ENCODE data around the gene ENTPD6.
"Not testable (repeated sequence)": the region's sequence is repeated elsewhere in the genome, so short reads cannot be mapped to it uniquely, and the experiment has no call there.

The ENTPD6 gene

GRCh38 chr20:25223765-25224720, 28.5 kb downstream of the ENTPD6 start:
- no peak for DNase-seq (ENCODE audit: low read depth in 3 of 3)

DNA sequence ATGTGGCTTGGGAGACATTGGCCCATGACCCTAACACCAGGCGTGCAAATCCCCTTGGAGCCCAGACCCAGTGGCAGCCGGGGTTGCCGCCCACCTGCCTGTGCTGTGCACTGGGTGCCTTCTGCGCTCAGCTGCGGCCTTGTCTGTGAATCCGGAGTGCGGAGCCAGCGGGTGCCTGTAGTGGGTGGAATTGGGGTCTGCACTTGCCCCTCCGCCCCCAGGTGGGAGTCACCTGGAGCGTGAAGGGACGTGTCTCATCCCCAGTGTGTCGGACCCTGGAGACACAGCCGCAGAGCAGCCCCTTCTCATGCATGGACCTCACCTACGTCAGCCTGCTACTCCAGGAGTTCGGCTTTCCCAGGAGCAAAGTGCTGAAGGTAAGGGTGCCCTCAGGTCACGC, 29.4 kb downstream of the ENTPD6 start:
- DNase-seq (ENCODE audit: low read depth in 3 of 3): no peak

DNA sequence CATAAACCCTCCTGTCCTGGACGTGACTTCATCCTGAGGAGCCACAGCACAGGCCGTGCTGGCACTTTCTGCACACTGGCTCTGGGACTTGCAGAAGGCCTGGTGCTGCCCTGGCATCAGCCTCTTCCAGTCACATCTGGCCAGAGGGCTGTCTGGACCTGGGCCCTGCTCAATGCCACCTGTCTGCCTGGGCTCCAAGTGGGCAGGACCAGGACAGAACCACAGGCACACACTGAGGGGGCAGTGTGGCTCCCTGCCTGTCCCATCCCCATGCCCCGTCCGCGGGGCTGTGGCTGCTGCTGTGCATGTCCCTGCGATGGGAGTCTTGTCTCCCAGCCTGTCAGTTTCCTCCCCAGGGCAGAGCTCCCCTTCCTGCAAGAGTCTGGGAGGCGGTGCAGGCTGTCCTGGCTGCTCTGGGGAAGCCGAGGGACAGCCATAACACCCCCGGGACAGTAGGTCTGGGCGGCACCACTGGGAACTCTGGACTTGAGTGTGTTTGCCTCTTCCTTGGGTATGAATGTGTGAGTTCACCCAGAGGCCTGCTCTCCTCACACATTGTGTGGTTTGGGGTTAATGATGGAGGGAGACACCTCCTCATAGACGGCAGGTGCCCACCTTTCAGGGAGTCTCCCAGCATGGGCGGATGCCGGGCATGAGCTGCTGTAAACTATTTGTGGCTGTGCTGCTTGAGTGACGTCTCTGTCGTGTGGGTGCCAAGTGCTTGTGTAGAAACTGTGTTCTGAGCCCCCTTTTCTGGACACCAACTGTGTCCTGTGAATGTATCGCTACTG, 30.3 kb downstream of the ENTPD6 start:
- DNase-seq (ENCODE audit: low read depth in 3 of 3): no peak

GRCh38 chr20:25226433-25227316, 31.2 kb downstream of the ENTPD6 start:
- no peak for DNase-seq (ENCODE audit: low read depth in 3 of 3)

DNA sequence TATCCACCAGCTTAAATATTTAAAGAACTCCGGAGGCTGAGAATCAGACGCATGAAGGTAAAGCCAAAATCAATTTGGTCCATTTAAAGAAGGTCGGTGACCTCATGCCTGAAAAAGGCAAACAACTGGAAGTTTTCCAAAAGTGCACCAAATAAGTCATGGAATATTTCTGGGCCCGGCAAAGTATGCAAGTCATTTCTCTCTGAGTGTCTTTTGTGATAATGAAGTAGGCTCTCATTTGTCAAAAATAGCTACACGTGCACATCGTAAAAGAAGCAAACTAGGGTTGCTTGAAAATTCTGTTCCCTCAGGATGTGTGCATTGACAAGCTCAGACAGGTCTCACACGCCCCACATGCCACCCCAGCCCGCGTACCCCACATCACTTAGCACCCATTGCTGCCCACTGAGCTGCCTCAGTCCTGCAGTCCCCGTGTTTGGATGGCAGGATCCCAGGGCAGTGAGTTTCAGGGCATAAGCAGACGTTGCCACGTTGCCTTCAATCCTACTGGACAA, 31.9 kb downstream of the ENTPD6 start:
- DNase-seq (ENCODE audit: low read depth in 3 of 3): no peak

DNA sequence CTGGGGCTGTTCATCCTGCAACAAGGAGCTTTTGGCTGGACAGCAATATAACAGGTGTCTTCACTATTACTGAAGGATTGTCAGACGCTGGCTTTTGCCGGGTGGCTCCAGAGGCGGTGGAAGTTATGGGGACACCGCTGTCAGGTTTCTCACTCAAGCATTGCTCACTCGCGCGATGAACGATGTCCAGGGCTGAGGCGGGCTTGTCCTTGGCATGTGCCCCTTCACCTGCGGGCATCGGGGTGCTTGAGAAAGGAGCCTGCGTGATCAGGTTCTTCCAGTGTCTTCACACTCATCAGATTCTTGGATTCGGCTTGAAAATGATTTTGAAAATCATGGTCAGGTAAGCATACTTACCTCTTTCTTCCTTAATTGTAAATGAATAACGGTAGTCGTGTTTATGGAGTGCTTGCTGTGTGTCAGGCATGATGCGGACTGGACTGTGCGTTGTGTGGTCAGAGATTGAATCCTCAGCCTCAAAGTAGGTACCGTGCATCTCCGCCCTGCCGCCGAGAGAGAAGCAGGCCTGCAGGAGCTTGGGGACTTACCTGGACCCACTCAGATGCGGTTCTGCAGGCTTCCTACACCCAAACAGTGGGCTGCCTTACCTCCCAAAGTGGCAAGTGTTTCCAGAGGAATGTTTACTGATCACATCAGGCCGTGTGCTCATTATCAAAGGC, 34.1 kb downstream of the ENTPD6 start:
- no peak for DNase-seq (ENCODE audit: low read depth in 3 of 3)

- DNase-seq (ENCODE audit: low read depth in 3 of 3): no peak
Observed at GRCh38 chr20:25230166-25230831, 34.8 kb downstream of the ENTPD6 start.

- no peak for DNase-seq (ENCODE audit: low read depth in 3 of 3)
Observed at GRCh38 chr20:25233016-25233772, 37.7 kb downstream of the ENTPD6 start.

DNA sequence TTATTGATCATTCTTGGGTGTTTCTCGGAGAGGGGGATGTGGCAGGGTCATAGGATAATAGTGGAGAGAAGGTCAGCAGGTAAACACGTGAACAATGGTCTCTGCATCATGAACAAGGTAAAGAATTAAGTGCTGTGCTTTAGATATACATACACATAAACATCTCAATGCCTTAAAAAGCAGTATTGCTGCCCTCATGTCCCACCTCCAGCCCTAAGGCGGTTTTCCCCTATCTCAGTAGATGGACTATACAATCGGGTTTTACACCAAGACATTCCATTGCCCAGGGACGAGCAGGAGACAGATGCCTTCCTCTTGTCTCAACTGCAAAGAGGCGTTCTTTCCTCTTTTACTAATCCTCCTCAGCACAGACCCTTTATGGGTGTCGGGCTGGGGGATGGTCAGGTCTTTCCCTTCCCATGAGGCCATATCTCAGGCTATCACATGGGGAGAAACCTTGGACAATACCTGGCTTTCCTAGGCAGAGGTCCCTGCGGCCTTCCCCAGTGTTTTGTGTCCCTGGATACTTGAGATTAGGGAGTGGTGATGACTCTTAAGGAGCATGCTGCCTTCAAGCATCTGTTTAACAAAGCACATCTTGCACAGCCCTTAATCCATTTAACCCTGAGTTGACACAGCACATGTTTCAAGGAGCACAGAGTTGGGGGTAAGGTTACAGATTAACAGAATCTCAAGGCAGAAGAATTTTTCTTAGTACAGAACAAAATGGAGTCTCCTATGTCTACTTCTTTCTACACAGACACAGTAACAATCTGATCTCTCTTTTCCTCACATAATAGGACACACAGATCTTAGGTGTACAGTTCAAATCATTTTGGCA, 38.7 kb downstream of the ENTPD6 start:
- DNase-seq (ENCODE audit: low read depth in 3 of 3): not testable (repeated sequence)

GRCh38 chr20:25236450-25237304, 41.2 kb downstream of the ENTPD6 start:
- no peak for DNase-seq (ENCODE audit: low read depth in 3 of 3)

- DNase-seq (ENCODE audit: low read depth in 3 of 3): peak in 2 of 3 donors; percentile 59 to 68
Observed at GRCh38 chr20:25237610-25238318, 42.3 kb downstream of the ENTPD6 start.

- no peak for DNase-seq (ENCODE audit: low read depth in 3 of 3)
Observed at GRCh38 chr20:25238319-25239037, 43.0 kb downstream of the ENTPD6 start.

DNA sequence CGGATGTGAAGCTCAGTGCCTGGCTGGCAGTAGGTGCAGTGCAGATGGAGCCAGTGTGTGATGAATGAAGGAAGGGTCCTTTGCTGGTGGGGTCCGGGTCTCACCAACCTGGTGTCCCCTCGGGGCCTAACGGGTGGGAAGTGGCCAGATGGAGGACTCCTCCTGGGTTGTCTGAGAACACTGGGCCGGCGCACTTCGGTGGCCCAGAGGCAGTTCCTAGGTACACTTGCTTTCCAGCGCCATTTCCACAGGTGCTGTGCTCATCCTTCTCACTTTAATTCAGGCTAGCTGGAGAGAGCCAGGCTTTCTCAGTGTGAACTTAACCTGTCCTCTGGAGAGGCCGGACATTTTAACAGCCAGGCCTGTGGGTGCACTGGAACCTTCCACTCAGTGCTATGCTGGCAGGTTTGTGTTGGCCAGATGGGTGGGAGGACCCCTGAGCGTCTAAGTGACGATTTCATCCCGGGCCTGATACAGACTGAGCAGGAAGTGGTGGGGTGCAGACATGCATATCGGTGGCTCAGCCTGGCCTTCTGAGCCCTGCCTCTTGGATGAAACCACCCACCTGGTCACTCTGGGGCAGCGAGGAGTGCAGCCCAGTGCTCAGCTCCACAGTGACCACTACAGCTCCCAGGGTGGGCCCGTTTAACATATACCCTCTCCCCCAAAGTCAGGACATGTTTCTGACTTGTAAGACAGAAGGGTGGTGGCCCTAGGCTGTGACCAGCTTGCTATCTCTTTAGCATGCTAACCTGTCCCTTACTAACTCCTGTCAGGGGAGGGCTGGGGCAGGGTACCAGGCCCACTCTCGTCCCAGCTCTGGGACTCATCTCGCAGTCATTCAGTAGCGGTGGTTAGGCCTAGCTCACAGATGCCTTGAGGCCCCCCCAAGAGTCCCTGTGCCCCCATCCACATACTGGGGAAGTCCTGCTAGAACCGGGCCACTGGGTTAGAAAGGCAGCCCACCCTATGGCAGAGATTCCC, 44.2 kb downstream of the ENTPD6 start:
- DNase-seq (ENCODE audit: low read depth in 3 of 3): no peak

DNA sequence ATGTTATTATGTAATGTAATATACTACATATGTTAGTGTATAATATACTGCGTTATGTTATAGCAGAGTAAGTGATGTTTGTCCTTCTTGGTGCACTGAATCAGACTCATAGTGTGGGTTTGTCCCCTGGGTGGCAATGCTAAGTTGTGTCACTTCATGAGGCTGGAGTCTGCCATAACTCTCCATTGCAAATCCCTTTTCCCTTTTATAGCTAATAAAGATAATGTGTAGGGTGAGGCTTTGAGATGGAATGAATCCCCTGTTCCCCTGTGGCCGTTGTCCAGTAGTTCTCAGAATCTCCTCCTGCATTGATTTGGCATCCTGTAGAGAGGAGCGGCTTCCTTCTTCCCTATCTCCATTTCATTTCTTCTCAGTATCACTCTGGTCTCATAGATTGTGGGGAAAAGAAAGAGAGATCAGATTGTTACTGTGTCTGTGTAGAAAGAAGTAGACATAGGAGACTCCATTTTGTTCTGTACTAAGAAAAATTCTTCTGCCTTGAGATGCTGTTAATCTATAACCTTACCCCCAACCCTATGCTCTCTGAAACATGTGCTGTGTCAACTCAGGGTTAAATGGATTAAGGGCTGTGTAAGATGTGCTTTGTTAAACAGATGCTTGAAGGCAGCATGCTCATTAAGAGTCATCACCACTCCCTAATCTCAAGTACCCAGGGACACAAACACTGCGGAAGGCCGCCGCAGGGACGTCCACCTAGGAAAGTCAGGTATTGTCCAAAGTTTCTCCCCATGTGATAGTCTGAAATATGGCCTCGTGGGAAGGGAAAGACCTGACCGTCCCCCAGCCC, 45.5 kb downstream of the ENTPD6 start:
- DNase-seq (ENCODE audit: low read depth in 3 of 3): not testable (repeated sequence)

DNA sequence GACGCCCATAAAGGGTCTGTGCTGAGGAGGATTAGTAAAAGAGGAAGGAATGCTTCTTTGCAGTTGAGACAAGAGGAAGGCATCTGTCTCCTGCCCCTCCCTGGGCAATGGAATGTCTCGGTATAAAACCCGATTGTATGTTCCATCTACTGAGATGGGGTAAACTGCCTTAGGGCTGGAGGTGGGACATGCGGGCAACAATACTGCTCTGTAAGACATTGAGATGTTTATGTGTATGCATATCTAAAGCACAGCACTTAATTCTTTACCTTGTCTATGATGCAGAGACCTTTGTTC, 46.1 kb downstream of the ENTPD6 start:
- not testable (repeated sequence) for DNase-seq (ENCODE audit: low read depth in 3 of 3)
